Endothelial cell of coronary artery (primary cell): ENCODE measurements around the gene ANKRD35. TPM values are rescaled to one million over a fixed set of nuclear protein-coding genes. Genes with fewer than 3 reads are reported as not detected.

ENCODE experiments used
- total RNA-seq: library from RNA; depleted of rRNA; stranded (reverse); fragments of >200 nt; gene quantifications from 2 replicates; pipeline ENCODE4 v1.2.3, GENCODE V29; 2014

The ANKRD35 gene, protein sequence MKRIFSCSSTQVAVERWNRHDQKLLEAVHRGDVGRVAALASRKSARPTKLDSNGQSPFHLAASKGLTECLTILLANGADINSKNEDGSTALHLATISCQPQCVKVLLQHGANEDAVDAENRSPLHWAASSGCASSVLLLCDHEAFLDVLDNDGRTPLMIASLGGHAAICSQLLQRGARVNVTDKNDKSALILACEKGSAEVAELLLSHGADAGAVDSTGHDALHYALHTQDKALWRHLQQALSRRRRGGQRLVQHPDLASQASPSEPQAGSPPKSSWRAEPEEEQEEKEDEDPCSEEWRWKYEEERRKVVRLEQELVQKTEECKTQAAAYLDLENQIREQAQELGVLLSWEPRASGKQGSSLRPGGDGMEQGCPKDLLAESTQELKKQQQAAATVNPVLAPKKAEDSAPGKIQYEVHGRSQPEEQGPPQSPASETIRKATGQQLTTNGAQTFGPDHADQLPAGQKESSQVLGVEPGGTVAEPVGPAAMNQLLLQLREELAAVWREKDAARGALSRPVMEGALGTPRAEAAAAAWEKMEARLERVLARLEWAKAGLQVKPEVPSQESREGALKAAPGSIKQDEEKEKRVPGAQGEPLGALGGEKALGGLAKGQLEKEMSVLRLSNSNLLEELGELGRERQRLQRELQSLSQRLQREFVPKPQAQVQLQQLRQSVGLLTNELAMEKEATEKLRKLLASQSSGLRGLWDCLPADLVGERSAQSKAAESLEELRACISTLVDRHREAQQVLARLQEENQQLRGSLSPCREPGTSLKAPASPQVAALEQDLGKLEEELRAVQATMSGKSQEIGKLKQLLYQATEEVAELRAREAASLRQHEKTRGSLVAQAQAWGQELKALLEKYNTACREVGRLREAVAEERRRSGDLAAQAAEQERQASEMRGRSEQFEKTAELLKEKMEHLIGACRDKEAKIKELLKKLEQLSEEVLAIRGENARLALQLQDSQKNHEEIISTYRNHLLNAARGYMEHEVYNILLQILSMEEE
- total RNA-seq, result 0.28 and 0.81 TPM in 2 replicates

DNA sequence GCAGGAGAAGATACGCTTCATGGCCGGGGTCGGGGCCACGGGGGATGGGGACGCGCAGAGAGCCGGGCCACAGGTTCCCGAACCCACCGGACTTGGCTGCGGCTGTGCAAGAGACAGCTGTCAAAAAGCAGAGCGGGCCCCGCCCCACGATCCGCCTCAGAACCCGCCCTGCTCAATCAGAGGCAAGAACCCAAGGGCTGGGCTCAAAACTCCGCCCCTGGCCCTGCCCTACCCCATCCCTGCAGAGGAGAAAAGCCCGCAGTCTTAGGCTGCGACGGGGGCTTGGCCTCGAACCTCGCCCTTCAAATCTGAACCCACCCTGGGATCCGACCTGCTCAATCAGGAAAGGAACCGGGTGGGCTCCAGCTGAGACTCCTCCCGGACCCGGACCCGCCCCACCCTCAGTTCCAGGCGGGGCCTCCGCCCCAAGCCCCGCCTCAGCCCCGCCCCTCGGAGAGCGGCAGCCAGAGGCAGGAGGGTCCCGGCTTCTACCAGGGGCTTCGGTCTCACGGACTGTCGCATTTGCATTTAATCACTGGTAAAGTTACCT lies at the start of gene ANKRD35:
ANKRD35 (minus strand) TSS at position 129 of the 550 bp plus-strand sequence; CDS start at position 21, 108 bp downstream.

DNA sequence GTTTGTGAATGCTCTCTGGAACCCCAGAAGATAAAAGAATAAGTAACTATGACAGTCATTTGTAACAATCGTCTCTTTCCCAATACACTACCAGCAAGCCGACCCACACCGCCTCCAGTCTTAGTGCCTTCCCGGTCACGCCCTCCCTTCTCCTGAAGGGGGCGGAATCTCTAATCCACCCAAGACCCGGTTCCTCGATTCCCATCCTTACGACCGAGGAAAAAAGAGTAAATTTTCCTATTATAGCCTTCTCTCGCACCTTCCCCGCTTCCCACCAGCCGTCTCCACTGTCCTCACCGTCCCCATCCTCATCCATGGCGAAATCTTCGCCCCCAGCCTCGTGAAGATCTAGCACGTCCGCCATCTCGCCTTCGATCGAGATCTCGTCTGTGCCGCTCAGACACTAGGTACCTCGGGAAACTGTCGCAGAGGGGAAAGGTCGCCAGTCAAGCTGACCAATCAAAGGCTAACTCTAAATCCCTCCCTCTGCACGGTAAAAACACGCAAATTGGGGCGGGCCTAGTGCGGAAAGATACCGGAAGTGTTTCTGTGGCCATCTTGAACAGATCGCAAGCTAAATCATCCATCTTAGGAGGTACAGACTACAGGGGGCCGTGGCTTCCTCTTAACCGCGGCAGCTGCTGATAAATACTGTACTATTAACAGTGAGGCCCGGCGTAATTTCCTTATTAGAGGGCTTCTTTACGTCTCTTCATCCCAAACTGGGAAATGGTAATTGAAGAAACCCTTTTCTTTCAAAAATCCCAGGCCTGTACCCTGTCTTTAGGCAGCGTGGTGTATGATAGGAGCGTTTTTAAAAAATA lies 41.6 kb upstream of the ANKRD35 start, which contains the start of gene RBM8A:
RBM8A (minus strand) TSS at position 422 of the 824 bp plus-strand sequence; CDS start at position 364, 58 bp downstream.

DNA sequence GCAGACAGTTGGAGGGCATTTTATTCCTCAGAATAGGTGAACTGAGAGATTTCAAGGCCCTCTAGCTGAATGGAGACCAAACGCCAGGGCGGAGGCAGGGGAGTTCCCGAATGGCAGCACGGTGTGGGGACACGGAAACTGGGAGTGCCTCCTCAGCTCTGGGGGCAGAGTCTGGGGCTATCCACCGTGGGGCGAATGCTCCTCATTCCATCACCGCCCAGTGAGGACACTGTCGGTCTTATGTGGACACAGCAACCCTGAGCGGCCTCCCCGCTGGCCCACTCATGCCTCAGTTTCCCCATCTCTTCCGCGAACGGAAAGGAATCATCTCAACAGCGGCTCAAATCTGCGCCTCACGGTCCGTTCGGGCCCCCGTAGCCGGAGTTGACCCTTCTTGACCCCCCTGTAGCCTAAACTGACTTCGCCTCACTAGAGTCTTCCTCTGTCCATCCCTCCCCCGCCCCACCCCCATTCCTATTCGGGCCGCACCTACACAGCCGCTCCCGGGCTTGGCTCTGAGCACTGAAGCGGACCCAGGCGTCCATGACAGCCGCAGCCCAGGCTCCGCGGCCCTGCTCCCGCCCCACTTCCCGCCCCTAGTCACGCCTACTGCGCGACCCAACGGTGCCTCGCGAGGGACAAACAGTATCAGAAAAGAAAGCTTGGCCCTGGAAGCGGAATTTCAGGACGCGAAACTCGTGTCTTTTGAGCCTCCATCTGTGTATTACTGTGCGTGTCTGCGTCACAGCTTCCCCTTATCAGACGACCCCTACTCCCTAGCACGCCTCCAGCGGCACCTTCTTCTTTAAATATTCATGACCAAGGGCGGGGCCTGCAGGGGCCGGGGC lies 32.7 kb upstream of the ANKRD35 start, which contains the start of gene PEX11B:
PEX11B (minus strand) TSS at position 574 of the 848 bp plus-strand sequence; CDS start at position 545, 29 bp downstream.

DNA sequence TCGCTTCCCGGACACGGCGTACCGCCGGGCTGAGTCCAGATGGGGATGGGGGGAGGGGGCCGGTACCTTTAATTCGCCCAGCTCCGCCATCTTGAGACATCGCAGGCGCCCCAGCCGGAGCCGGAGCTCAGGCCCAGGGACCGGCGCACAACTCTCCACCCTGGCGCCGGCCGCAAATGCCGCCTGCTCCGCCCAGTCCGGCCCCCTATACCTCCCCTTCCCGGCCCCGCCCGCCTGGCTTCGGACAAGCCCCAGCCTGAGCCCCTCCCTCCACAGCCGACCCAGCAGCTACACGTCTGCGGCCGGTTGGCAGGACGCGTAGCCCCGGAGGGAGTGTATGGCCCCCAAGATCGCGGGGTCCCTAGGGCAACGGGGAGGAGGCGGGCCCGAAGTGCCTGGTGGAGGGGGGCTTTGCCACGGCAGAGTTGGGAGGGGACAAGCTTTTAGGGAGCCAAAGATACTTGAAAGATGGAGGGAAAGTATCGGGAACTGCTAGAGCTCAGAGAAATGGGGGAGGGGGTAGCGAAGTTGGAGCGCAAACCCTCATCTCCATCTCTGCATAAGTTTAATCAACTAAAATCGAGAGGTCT lies 26.7 kb downstream of the ANKRD35 start, which contains the start of gene PIAS3:
PIAS3 (minus strand) TSS at position 181 of the 590 bp plus-strand sequence; CDS start at position 90, 91 bp downstream.

DNA sequence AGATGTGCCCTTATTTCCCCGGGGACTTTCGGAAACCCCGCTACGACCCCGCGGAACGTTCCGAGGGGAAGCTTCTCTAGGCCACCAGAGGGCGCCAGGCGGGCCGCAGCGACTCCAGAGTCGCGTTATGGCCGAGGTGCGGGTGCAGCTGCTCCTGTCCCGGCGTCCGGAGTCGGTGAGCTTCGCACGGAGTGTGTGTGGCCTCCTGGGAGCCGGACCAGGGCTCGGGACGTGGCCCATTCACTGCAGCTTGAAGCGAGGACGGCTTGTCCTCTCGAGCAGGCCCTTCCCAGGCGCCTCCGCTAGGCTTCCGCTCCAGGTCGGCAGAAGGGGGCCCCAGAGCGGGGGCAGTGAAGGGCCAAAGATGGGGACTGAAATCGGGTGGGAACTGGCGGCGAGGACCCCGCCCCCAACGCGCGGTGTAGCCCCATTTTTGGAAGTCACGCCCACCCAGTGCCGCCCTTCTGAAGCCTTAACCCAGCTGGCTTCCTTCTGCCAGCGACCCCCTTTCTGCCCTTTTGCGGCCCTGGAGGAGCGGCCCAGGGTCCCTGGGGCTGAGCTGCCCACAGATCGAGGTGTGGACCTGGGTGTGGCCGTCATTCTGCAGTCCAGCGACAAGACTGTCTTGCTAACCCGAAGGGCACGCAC lies 40.0 kb downstream of the ANKRD35 start, which contains the start of gene NUDT17:
NUDT17 (plus strand) TSS at position 117 of the 648 bp plus-strand sequence; CDS start at position 128, 11 bp downstream.

DNA sequence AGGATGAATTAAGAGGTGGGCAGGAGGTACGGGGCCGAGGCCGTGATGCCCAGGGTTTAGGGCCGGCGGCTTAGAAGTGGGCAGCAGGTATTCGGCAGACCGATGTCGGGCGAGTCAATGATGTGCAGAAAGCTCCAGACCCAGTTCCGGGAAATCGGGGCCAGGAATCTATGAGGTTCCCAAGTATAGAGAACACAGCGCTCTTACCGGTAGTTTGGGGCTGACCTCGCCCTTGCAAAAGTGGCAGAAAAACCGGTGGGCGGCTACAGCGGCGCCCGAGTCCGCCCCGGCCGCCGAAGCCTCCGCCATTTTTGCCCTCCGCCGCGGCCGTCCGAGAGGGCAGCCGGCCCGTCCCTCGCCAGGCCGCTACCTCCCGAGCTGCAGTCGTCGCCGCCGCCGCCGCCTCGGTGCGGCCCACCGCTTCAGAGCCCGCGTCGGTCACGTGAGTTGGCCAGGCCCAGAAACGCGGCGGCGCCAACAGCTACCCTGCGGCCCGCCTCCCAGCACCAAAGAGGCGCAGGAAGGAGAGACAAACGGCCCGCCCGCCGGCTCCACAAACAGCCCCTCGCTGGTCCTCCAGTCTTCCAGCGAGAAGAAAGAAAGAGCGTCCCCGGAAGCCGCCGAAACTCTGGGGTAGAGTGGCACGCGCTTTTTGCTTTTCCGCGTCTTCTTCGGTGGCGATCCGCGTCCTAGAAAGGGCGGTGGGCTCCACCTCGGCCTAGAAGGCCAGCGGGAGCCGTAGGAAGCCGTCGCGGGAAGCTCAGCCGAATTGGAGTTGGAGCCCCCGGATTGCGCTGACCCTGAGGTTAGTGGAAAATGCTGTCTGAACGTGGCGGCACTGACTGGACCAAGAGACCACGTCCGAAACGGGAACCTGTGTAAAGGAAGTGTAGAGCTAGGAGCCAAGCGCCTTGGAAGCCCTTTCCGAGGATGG lies 61.8 kb downstream of the ANKRD35 start, which contains the start of the genes POLR3C and RNF115:
POLR3C (plus strand) TSS at position 636 of the 934 bp plus-strand sequence. CDS start 1,577 bp downstream, outside the sequence.
RNF115 (minus strand) TSS at position 531 of the 934 bp plus-strand sequence; CDS start at position 309, 222 bp downstream.

Other genes starting within 250 kb of the ANKRD35 start
- gene PDZK1, start 178.5 kb downstream of the ANKRD35 start, total RNA-seq, result 0.09 and 0.19 TPM in 2 replicates
- not detected in 2 replicates for gene CD160, start 166.4 kb downstream of the ANKRD35 start, total RNA-seq
- gene RNF115, start 61.8 kb downstream of the ANKRD35 start, total RNA-seq, result 12.8 and 13.4 TPM in 2 replicates
- gene POLR3C, start 61.7 kb downstream of the ANKRD35 start, total RNA-seq, result 26.2 and 27.8 TPM in 2 replicates
- 1.2 and 2.0 TPM in 2 replicates for gene NUDT17, start 40.2 kb downstream of the ANKRD35 start, total RNA-seq
- gene PIAS3, start 26.8 kb downstream of the ANKRD35 start, total RNA-seq, result 5.7 and 9.4 TPM in 2 replicates
- 27.6 and 32.7 TPM in 2 replicates for gene ITGA10, start 24.2 kb upstream of the ANKRD35 start, total RNA-seq
- gene PEX11B, start 32.9 kb upstream of the ANKRD35 start, total RNA-seq, result 24.5 and 25.9 TPM in 2 replicates
- gene RBM8A, start 41.6 kb upstream of the ANKRD35 start, total RNA-seq, result 153 and 236 TPM in 2 replicates
- 18.5 and 18.7 TPM in 2 replicates for gene LIX1L, start 72.2 kb upstream of the ANKRD35 start, total RNA-seq
- gene ANKRD34A, start 78.7 kb upstream of the ANKRD35 start, total RNA-seq, result 0.27 and 0.28 TPM in 2 replicates
- gene POLR3GL, start 78.8 kb upstream of the ANKRD35 start, total RNA-seq, result 11.2 and 13.2 TPM in 2 replicates
- 30.4 and 109 TPM in 2 replicates for gene TXNIP, start 110.7 kb upstream of the ANKRD35 start, total RNA-seq
- gene HJV, start 135.9 kb upstream of the ANKRD35 start, total RNA-seq, result not detected in 2 replicates